Measurements from ENCODE around the gene SMYD5.

The SMYD5 gene

GRCh38 chr2:73208258-73208657 is 5.8 kb upstream of the SMYD5 start:
- DNase-seq (ENCODE audit: low read depth): no peak

DNA sequence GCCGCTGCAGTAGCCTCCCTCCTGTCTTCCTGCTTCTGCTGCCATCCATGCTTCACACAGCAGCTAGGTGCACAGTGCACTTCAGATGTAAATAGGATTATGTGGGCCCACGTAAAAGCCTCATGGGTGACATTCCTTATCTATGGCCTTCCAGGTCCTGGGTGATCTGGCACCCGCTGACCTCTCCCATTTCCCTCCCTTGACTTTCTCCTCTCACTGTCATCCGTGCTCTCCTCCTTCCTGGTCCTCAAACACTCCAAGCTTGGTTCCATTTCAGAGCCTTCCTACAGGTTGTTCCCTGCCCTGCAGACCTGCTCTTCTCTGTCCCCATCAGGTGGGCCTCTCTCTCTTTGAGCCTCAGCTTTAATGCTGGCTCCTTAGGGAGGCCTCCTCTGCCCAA is 4.0 kb upstream of the SMYD5 start:
- DNase-seq (ENCODE audit: low read depth): no peak

- DNase-seq (ENCODE audit: low read depth): no peak
Observed at GRCh38 chr2:73210696-73211095, 3.3 kb upstream of the SMYD5 start.

DNA sequence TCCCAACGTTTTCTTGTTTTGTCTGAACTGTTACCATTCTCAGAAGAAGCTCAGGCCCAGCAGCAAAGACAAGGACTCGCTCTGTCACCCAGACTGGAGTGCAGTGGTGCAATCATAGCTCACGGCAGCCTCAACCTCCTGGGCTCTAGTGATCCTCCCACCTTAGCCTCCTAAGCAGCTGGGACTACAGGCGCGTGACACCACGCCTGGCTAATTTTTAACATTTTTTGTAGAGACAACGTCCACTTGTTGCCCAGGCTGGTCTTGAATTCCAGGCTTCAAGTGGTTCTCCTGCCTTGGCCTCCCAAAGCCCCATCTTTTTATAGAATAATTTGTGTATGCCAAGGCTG is 2.0 kb upstream of the SMYD5 start:
- DNase-seq (ENCODE audit: low read depth): no peak

- DNase-seq (ENCODE audit: low read depth): peak; percentile 87
Observed at GRCh38 chr2:73212448-73213176, 1.4 kb upstream of the SMYD5 start.

- no peak for DNase-seq (ENCODE audit: low read depth)
Observed at GRCh38 chr2:73215254-73215653, 1.2 kb downstream of the SMYD5 start.

GRCh38 chr2:73217160-73217559 is 3.1 kb downstream of the SMYD5 start:
- DNase-seq (ENCODE audit: low read depth): no peak

- no peak for DNase-seq (ENCODE audit: low read depth)
Observed at GRCh38 chr2:73217826-73218225, 3.8 kb downstream of the SMYD5 start.

- peak; percentile 64 for DNase-seq (ENCODE audit: low read depth)
Observed at GRCh38 chr2:73218298-73218697, 4.3 kb downstream of the SMYD5 start.

DNA sequence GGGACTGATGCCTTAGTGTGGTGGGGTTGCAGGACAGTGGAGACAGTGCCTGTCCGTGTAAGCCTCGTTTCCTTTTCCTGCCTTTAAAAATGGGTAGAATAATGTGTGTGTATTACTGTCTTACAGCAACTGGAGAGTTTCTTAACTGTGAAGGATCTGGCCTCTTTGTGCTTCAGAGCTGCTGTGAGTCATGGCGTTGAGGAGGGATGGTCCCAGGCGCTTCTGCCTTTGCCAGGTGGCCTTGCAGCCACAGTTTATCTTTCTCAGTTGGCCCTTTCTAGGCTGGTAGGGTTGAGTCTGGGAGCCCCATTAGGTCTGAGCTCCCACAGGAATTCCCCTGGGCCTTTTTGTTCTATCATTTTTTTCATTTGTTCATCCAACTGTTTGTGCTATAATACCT is 9.8 kb downstream of the SMYD5 start:
- DNase-seq (ENCODE audit: low read depth): no peak

DNA sequence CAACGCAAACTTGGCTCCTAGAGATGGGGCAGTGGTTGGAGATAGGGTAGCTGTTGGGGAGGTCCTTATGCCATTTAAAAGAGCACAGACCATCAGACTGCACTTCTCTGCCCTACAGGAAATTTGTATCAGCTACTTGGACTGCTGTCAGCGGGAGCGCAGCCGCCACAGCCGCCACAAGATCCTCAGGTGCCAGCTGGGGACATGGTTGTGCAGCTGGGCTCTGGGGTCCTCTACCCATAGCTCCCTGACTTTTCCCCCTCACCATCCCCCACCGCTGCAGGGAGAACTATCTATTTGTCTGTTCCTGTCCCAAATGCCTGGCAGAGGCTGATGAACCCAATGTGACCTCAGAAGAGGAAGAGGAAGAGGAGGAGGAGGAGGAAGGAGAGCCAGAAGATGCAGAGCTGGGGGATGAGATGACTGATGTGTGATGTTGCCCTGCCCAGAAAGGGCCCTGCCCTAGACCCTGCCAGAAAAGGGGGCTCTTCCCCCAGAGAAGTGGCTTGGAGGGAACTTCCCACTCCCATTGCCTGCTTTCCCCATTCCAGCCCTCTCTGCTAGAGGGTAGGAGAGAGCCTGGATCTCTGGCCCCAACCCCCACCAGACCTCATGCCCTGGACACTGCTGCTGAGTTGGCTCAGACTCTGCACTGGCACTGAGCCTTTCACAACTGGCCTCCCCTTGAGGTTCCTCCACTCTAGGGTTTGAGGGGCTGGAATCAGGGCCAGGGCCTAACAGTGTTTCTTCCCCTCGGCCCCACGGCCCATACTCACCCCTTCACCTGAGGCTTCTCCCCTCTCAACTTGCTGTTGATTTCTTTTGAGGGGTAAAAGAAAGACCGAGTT is 11.7 kb downstream of the SMYD5 start:
- no peak for DNase-seq (ENCODE audit: low read depth)

DNA sequence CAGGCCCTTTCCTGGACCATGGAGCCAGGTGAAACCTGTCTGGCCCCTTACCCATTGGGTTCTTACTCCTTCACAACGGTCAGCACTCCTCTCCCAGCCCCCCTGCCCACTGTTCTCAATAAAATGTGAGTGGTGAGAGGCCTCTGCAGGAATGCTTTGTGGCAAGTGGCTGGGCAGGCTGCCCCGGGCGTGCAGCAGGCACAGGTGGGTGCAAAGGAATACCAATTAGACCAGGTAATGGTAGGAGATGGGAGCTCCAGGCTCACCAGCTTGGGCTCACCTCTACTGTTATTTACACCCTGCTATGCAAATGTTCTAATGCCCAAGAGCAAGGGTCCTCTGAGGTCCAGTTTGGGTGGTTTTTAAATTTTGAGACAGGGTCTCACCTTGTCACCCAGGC is 13.0 kb downstream of the SMYD5 start:
- no peak for DNase-seq (ENCODE audit: low read depth)

GRCh38 chr2:73228631-73229030 is 14.6 kb downstream of the SMYD5 start:
- no peak for DNase-seq (ENCODE audit: low read depth)

GRCh38 chr2:73232403-73233153 is 18.5 kb downstream of the SMYD5 start:
- peak; percentile 11 for DNase-seq (ENCODE audit: low read depth)

- peak; percentile 100 for DNase-seq (ENCODE audit: low read depth)
Observed at GRCh38 chr2:73233154-73233931, 19.3 kb downstream of the SMYD5 start, which contains the start of gene PRADC1. Gene PRADC1, minus strand, starts transcription at chr2:73233239. Its CDS starts 79 bp downstream, at chr2:73233160.

DNA sequence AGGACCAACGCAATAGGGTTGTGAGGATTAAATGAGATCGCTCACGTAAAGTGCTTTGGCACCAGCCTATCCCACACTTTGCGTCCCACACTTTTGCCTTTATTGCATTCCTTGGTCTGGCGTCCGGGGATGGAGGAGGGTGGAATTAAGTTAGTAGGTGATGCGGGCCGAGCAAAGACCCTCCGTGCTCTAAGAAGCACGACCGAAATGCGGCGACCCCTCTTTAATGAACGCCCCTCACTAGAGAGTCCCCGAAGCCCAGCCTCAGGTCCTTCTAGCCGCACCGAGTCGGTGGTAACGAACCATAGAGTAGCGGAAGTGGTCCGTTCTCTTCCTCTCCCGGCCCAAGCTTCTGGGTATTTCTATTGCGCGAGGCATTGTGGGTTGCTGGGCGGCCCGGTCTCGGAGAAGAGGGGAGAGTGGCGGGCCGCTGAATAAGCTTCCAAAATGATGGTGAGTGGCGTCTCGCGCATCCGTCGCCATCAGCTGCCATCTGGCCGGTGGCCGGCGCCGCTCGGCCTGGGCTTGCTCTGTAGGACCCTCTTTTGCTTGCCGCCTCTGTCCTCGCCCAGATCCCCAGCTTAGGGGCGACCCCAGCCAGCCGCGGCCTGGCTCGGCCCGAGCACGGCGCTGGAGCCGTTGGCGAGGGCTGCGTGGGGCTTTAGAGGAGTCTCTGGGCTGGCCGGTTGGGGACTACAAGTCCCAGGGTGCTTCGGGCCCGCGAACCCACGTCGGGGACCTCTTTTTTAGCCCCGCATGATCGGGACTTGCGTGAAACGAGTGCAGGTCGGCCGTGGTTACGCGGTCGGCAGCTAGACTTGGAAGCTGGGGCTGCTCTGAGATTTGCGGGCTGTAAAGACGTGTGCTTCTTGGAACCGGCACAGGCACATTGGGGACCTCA is 20.1 kb downstream of the SMYD5 start, which contains the start of gene CCT7:
TSS of gene CCT7 (plus strand) at position 377 of the 901 bp plus-strand sequence. CDS start at position 448, 71 bp downstream.
- DNase-seq (ENCODE audit: low read depth): peak; percentile 91

DNA sequence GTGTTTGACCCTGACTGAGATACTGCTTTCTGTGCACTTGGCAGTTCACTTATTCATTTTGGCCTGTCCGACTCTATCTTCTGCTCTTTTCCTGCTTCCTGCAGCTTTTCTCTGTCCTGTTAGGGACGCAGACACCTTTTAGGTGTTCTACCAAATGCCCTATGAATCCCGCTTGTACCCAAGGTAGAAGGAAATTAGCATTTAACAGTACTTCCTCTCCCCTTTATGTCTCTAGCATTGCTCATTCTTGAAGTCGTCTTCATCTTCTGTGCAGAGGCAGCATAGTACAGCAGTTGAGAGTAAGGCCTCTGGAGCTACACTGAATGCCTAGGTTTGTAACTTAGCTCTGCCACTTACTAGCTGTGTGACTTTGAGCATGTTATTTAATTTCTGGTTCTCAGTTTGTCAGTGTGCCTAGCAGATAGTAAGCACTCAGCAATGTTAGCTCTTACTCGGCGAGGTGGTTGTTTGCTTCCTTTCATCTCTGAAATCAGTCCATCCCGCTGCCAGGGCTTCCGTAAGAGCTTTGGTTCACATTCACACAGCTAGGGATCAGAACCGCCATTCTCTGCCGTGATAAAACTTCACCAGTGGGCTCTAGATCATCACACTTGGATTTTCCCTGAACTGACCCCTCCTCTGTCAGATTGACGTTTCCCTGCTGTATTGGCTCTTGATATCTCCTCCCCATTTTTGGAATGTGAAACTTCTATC is 21.4 kb downstream of the SMYD5 start:
- DNase-seq (ENCODE audit: low read depth): no peak

DNA sequence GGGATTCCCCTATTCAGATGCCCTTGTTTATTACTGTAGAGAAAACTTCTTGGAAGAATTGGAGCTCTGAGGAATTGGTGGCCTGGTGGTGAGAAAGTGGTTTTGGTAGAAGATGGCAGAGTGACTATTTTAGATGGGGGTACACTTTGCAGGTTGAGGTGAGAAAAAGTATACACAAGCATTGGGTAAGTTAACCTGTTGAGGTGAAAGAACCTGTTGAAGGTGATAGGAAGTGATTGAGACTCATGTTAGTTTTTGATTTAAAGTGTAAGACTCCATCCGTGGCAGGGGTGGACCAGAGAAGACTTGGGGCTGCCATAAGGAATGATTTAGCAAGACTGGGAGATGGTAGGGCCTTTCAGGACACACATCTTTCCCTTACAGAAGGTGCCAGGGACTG is 23.1 kb downstream of the SMYD5 start:
- DNase-seq (ENCODE audit: low read depth): no peak

DNA sequence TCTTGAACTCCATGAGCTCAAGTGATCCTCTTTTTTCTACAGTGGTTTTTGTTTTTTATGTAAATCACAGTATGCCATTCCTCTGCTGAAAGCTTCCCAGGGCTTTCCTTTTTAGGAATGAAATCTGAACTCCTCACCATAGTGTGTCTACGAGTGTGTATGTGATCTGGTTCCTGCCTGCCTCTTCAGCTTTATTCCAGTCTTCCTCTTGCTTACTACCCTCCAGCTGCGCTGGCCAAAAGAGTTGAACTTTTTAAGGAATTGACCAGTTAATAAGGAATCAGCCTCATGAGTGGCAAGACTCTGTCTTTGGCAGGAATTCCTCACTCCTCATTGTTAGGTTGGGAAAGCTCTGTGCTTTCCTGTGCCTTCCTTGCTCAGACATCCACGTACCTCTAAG is 24.1 kb downstream of the SMYD5 start:
- DNase-seq (ENCODE audit: low read depth): peak; percentile 25

GRCh38 chr2:73238976-73239375 is 24.9 kb downstream of the SMYD5 start:
- DNase-seq (ENCODE audit: low read depth): no peak

Data from EH (cell line).